OCI-M1 (cell line): ENCODE measurements around the gene FKBP15.
"Not testable (repeated sequence)": the region's sequence is repeated elsewhere in the genome, so short reads cannot be mapped to it uniquely, and the experiment has no call there.

Source experiments
- DNase-seq: peaks from one replicate; lab custom pipeline; 2025; lab: John Stamatoyannopoulos, UW

FKBP15 gene

GRCh38 chr9:113149561-113149960, 71.5 kb downstream of the FKBP15 start:
- DNase-seq: not testable (repeated sequence)

- DNase-seq: peak; percentile 52
Observed at GRCh38 chr9:113148781-113149510, 72.1 kb downstream of the FKBP15 start.

GRCh38 chr9:113148372-113148705, 72.7 kb downstream of the FKBP15 start:
- DNase-seq: no peak

- DNase-seq: no peak
Observed at GRCh38 chr9:113143432-113144227, 77.4 kb downstream of the FKBP15 start.

GRCh38 chr9:113140896-113141295, 80.2 kb downstream of the FKBP15 start:
- not testable (repeated sequence) for DNase-seq

- DNase-seq: no peak
Observed at GRCh38 chr9:113139953-113140352, 81.1 kb downstream of the FKBP15 start.

- DNase-seq: no peak
Observed at GRCh38 chr9:113139225-113139829, 81.8 kb downstream of the FKBP15 start.

GRCh38 chr9:113138760-113139159, 82.3 kb downstream of the FKBP15 start:
- no peak for DNase-seq

- DNase-seq: no peak
Observed at GRCh38 chr9:113137196-113138168, 83.6 kb downstream of the FKBP15 start.

- DNase-seq: peak; percentile 51
Observed at GRCh38 chr9:113131689-113132151, 89.4 kb downstream of the FKBP15 start.

- DNase-seq: no peak
Observed at GRCh38 chr9:113129884-113130283, 91.2 kb downstream of the FKBP15 start.

- DNase-seq: no peak
Observed at GRCh38 chr9:113129466-113129865, 91.6 kb downstream of the FKBP15 start.

- peak; percentile 3 for DNase-seq
Observed at GRCh38 chr9:113125386-113126035, 95.6 kb downstream of the FKBP15 start.

GRCh38 chr9:113118829-113119228, 102.2 kb downstream of the FKBP15 start:
- not testable (repeated sequence) for DNase-seq
